ENCODE measurements around the gene MICALL1.
A peak's percentile ranks its signal among the peaks of the same experiment; 100 is the strongest.

MICALL1 gene

DNA sequence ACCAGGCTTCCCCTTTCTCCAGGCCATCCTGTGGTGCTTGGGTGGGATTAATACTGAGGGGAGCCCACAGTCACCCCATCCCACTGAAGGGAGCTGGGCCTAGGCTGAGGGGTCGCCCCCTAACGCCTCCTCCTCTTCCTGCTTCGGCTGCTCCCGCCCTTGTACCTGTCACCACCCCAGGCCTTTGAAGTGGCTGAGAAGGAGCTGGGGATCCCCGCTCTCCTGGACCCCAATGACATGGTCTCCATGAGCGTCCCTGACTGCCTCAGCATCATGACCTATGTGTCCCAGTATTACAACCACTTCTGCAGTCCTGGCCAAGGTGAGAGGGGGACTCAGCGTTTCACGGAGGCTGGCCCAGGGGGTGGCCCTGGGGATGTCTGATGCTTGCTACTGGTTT lies 6.1 kb downstream of the MICALL1 start:
- no peak overlapping the region for H2BK15ac ChIP-seq (ENCODE audit: low read length)
- DNase-seq (ENCODE audit: low spot score): no peak
- H2BK12ac ChIP-seq (ENCODE audit: low read length): no peak overlapping the region
- H3K14ac ChIP-seq (ENCODE audit: low read length): no peak overlapping the region
- H3K4me2 ChIP-seq (ENCODE audit: insufficient read depth, low read length, poor library complexity, severe bottlenecking): no peak overlapping the region
- no peak overlapping the region for H2BK120ac ChIP-seq (ENCODE audit: low read depth, low read length)
- peak overlapping the region; percentile 80 for H3K18ac ChIP-seq (ENCODE audit: low read length)
- no peak overlapping the region for H4K8ac ChIP-seq (ENCODE audit: low read depth, low read length)
- no peak overlapping the region for H3K4me3 ChIP-seq (ENCODE audit: low read length in 2 of 2)
- no peaks in the 10 kb centered on the region for H3K79me1 ChIP-seq (ENCODE audit: low read depth, low read length)
- peak overlapping the region; percentile 25 for H3K9ac ChIP-seq (ENCODE audit: low read depth, low read length, poor library complexity)
- no peak overlapping the region for H3K23ac ChIP-seq (ENCODE audit: low read depth, low read length, poor library complexity)
- no CpG with 5 or more reads among the region's 8 CpGs for WGBS, 2 donors (ENCODE audit: extremely low coverage in 2 of 2, insufficient read length in 2 of 2, insufficient replicate concordance in 1 of 2)
- no peak overlapping the region for H4K91ac ChIP-seq (ENCODE audit: low read depth, low read length, poor library complexity)
- H2AK5ac ChIP-seq (ENCODE audit: low read depth, low read length): peak overlapping the region; percentile 18
- H3K9me3 ChIP-seq (replicated peaks in 1 of 2; ENCODE audit: control insufficient read depth in 2 of 2, insufficient read depth in 1 of 2, low read depth in 1 of 2, low read length in 2 of 2): no peaks in the 10 kb centered on the region
- H3K4ac ChIP-seq (ENCODE audit: low read length): no peak overlapping the region
- H3K4me1 ChIP-seq (ENCODE audit: control insufficient read depth in 2 of 2, insufficient read depth in 1 of 2, low read depth in 1 of 2, low read length in 2 of 2): peaks cover 12 to 17% of the 10 kb centered on the region in 2 donors
- peaks cover 10 to 46% of the 10 kb centered on the region in 2 donors for H3K36me3 ChIP-seq (replicated peaks in 1 of 2; ENCODE audit: control insufficient read depth in 2 of 2, insufficient read depth in 2 of 2, low read length in 2 of 2)
- H2BK5ac ChIP-seq (ENCODE audit: low read length): no peak overlapping the region
- no peak overlapping the region for H3K27ac ChIP-seq (replicated peaks; ENCODE audit: low read length)
- H3K27me3 ChIP-seq (ENCODE audit: control insufficient read depth in 3 of 3, insufficient read depth in 3 of 3, low read depth in 1 of 3, low read length in 3 of 3): no peaks in the 10 kb centered on the region
- H2AFZ ChIP-seq (ENCODE audit: low read length): no peak overlapping the region

DNA sequence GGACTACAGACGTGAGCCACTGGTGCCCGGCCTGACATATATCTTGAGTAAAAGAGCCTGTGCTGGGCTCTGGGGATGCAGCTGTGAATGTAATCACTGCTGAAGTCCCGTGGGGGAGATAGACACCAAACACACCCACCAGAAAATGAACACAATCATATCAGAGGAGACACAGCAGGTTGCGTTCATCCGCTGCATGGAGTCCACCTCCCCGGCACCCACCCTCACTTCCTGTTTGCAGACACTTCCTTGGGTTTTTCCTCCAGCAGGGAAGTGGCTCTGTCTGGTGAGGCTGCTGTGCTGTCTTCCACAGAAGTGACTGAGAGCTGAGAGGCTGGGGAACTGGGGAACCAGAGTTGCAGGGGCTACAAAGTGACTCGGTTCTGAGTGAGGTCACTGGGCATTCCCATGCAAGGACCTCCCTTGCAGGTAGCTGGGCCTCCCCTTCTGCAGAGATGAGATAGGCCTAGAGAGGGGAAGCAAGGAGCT lies 7.2 kb downstream of the MICALL1 start:
- WGBS, 2 donors (ENCODE audit: extremely low coverage in 2 of 2, insufficient read length in 2 of 2, insufficient replicate concordance in 1 of 2): no CpG with 5 or more reads among the region's 7 CpGs

DNA sequence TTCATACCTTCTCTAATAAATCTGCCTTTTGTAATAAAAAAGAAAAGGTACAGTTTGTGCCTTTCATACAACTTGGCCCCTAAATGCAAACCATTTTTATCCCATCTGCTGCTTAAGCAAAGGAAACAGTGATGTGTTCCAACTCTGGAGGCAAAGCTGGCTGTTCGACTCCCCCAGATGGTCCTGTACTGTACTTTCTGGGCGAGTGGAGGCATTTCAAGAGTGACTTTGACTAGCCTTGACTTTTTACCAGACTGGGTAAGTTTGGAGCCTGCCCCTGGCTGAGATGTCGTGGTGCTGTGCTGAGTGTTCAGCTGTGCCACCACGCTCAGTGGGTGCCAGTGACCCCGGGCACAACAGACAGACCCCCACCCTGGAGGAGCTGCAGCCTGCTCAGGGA lies 10.2 kb downstream of the MICALL1 start:
- H3K79me1 ChIP-seq (ENCODE audit: low read depth, low read length): no peaks in the 10 kb centered on the region
- H3K9ac ChIP-seq (ENCODE audit: low read depth, low read length, poor library complexity): no peak overlapping the region
- WGBS, 2 donors (ENCODE audit: extremely low coverage in 2 of 2, insufficient read length in 2 of 2, insufficient replicate concordance in 1 of 2): no CpG with 5 or more reads among the region's 5 CpGs
- no peak overlapping the region for H2AFZ ChIP-seq (ENCODE audit: low read length)
- peak overlapping the region; percentile 43 for H4K8ac ChIP-seq (ENCODE audit: low read depth, low read length)
- H2AK5ac ChIP-seq (ENCODE audit: low read depth, low read length): no peak overlapping the region
- H3K36me3 ChIP-seq (replicated peaks in 1 of 2; ENCODE audit: control insufficient read depth in 2 of 2, insufficient read depth in 2 of 2, low read length in 2 of 2): peaks cover 22 to 78% of the 10 kb centered on the region in 2 donors
- no peak overlapping the region for H3K4ac ChIP-seq (ENCODE audit: low read length)
- H3K23ac ChIP-seq (ENCODE audit: low read depth, low read length, poor library complexity): no peak overlapping the region
- no peak for DNase-seq (ENCODE audit: low spot score)
- no peaks in the 10 kb centered on the region for H3K27me3 ChIP-seq (ENCODE audit: control insufficient read depth in 3 of 3, insufficient read depth in 3 of 3, low read depth in 1 of 3, low read length in 3 of 3)
- no peaks in the 10 kb centered on the region for H3K9me3 ChIP-seq (replicated peaks in 1 of 2; ENCODE audit: control insufficient read depth in 2 of 2, insufficient read depth in 1 of 2, low read depth in 1 of 2, low read length in 2 of 2)
- no peak overlapping the region for H3K27ac ChIP-seq (replicated peaks; ENCODE audit: low read length)
- no peak overlapping the region for H4K91ac ChIP-seq (ENCODE audit: low read depth, low read length, poor library complexity)
- H3K4me1 ChIP-seq (ENCODE audit: control insufficient read depth in 2 of 2, insufficient read depth in 1 of 2, low read depth in 1 of 2, low read length in 2 of 2): peaks cover 1 to 4% of the 10 kb centered on the region in 2 donors
- H3K14ac ChIP-seq (ENCODE audit: low read length): no peak overlapping the region
- H3K4me2 ChIP-seq (ENCODE audit: insufficient read depth, low read length, poor library complexity, severe bottlenecking): no peak overlapping the region
- H2BK120ac ChIP-seq (ENCODE audit: low read depth, low read length): no peak overlapping the region
- no peak overlapping the region for H2BK5ac ChIP-seq (ENCODE audit: low read length)
- H2BK12ac ChIP-seq (ENCODE audit: low read length): no peak overlapping the region
- no peak overlapping the region for H2BK15ac ChIP-seq (ENCODE audit: low read length)
- no peak overlapping the region for H3K4me3 ChIP-seq (ENCODE audit: low read length in 2 of 2)
- H3K18ac ChIP-seq (ENCODE audit: low read length): no peak overlapping the region

More for the DNA sequence above, 7.2 kb downstream of the MICALL1 start:
- Histone ChIP-seq H2BK120ac (ENCODE audit: low read depth, low read length) (no peak overlapping the region), H2BK5ac (ENCODE audit: low read length) (no peak overlapping the region), H3K36me3 (replicated peaks in 1 of 2; ENCODE audit: control insufficient read depth in 2 of 2, insufficient read depth in 2 of 2, low read length in 2 of 2) (peaks cover 18 to 57% of the 10 kb centered on the region in 2 donors), H4K8ac (ENCODE audit: low read depth, low read length) (no peak overlapping the region), H3K14ac (ENCODE audit: low read length) (no peak overlapping the region), H3K18ac (ENCODE audit: low read length) (no peak overlapping the region), H3K4me2 (ENCODE audit: insufficient read depth, low read length, poor library complexity, severe bottlenecking) (no peak overlapping the region), H2AK5ac (ENCODE audit: low read depth, low read length) (no peak overlapping the region), H3K27me3 (ENCODE audit: control insufficient read depth in 3 of 3, insufficient read depth in 3 of 3, low read depth in 1 of 3, low read length in 3 of 3) (no peaks in the 10 kb centered on the region), H2BK15ac (ENCODE audit: low read length) (no peak overlapping the region), H3K9me3 (replicated peaks in 1 of 2; ENCODE audit: control insufficient read depth in 2 of 2, insufficient read depth in 1 of 2, low read depth in 1 of 2, low read length in 2 of 2) (no peaks in the 10 kb centered on the region), H3K4me3 (ENCODE audit: low read length in 2 of 2) (no peak overlapping the region), H2AFZ (ENCODE audit: low read length) (no peak overlapping the region), H2BK12ac (ENCODE audit: low read length) (no peak overlapping the region), H3K79me1 (ENCODE audit: low read depth, low read length) (no peaks in the 10 kb centered on the region), H3K23ac (ENCODE audit: low read depth, low read length, poor library complexity) (no peak overlapping the region), H3K9ac (ENCODE audit: low read depth, low read length, poor library complexity) (no peak overlapping the region), H3K27ac (replicated peaks; ENCODE audit: low read length) (no peak overlapping the region), H3K4me1 (ENCODE audit: control insufficient read depth in 2 of 2, insufficient read depth in 1 of 2, low read depth in 1 of 2, low read length in 2 of 2) (peaks cover 10 to 17% of the 10 kb centered on the region in 2 donors), H4K91ac (ENCODE audit: low read depth, low read length, poor library complexity) (no peak overlapping the region), H3K4ac (ENCODE audit: low read length) (no peak overlapping the region)
- DNase-seq (ENCODE audit: low spot score): no peak

DNA sequence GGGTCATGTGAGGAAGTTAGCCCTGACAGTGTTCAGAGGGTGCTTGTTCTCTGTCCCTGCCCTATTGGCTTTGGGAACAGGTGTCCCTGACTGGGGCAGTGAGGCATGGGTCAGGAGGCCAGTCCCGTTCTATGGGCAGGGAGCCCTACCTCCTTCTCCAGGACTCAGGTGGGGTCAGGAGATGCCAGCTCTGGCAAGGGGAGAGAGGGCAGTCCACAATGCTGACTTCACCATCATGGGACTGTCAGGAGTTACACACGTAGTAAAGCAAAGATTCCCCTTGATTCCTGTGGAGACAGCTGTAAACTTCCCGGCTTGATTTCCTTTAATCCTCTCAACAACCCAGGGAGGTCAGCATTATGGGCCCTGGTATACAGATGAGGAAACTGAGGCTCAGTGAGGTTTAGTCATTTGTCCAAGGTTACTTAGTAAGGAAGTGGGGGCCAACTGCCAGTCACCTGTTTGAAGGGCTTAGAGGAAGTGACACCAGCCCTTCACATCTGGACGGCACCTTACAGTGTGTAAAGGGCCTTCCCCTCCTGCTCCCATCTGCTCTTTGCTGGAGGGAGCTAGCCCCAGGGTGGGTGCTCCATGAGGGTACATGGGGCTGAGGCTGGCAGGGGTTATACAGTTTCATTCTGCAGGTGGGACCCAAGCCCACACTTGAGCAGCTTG lies 11.9 kb downstream of the MICALL1 start:
- no peak overlapping the region for H3K18ac ChIP-seq (ENCODE audit: low read length)
- H4K91ac ChIP-seq (ENCODE audit: low read depth, low read length, poor library complexity): no peak overlapping the region
- H2AFZ ChIP-seq (ENCODE audit: low read length): no peak overlapping the region
- peaks cover 22 to 75% of the 10 kb centered on the region in 2 donors for H3K36me3 ChIP-seq (replicated peaks in 1 of 2; ENCODE audit: control insufficient read depth in 2 of 2, insufficient read depth in 2 of 2, low read length in 2 of 2)
- H3K4ac ChIP-seq (ENCODE audit: low read length): no peak overlapping the region
- H3K27ac ChIP-seq (replicated peaks; ENCODE audit: low read length): no peak overlapping the region
- DNase-seq (ENCODE audit: low spot score): no peak
- no peak overlapping the region for H4K8ac ChIP-seq (ENCODE audit: low read depth, low read length)
- no peaks in the 10 kb centered on the region for H3K9me3 ChIP-seq (replicated peaks in 1 of 2; ENCODE audit: control insufficient read depth in 2 of 2, insufficient read depth in 1 of 2, low read depth in 1 of 2, low read length in 2 of 2)
- H2BK15ac ChIP-seq (ENCODE audit: low read length): no peak overlapping the region
- no peak overlapping the region for H2AK5ac ChIP-seq (ENCODE audit: low read depth, low read length)
- no peak overlapping the region for H2BK120ac ChIP-seq (ENCODE audit: low read depth, low read length)
- no peaks in the 10 kb centered on the region for H3K79me1 ChIP-seq (ENCODE audit: low read depth, low read length)
- no peak overlapping the region for H3K23ac ChIP-seq (ENCODE audit: low read depth, low read length, poor library complexity)
- no peak overlapping the region for H2BK12ac ChIP-seq (ENCODE audit: low read length)
- H3K4me1 ChIP-seq (ENCODE audit: control insufficient read depth in 2 of 2, insufficient read depth in 1 of 2, low read depth in 1 of 2, low read length in 2 of 2): no peaks in the 10 kb centered on the region
- no peak overlapping the region for H3K9ac ChIP-seq (ENCODE audit: low read depth, low read length, poor library complexity)
- H3K4me3 ChIP-seq (ENCODE audit: low read length in 2 of 2): no peak overlapping the region
- H2BK5ac ChIP-seq (ENCODE audit: low read length): no peak overlapping the region
- H3K14ac ChIP-seq (ENCODE audit: low read length): no peak overlapping the region
- no peaks in the 10 kb centered on the region for H3K27me3 ChIP-seq (ENCODE audit: control insufficient read depth in 3 of 3, insufficient read depth in 3 of 3, low read depth in 1 of 3, low read length in 3 of 3)
- WGBS, 2 donors (ENCODE audit: extremely low coverage in 2 of 2, insufficient read length in 2 of 2, insufficient replicate concordance in 1 of 2): no CpG with 5 or more reads among the region's 4 CpGs
- H3K4me2 ChIP-seq (ENCODE audit: insufficient read depth, low read length, poor library complexity, severe bottlenecking): no peak overlapping the region
